NCI-H748 (cell line): Measurements from ENCODE around the gene DAGLA.
A peak's percentile ranks its signal among the peaks of the same experiment; 100 is the strongest.

Experiments
- DNase-seq: peaks from one replicate; lab custom pipeline; 2025; ENCODE audit not compliant: unreplicated experiment; lab: John Stamatoyannopoulos, UW

DAGLA gene

GRCh38 chr11:61709572-61709971, 29.4 kb downstream of the DAGLA start:
- no peak for DNase-seq

- DNase-seq, result no peak
Measured at GRCh38 chr11:61710019-61710418, 29.8 kb downstream of the DAGLA start.

- DNase-seq, result no peak
Measured at GRCh38 chr11:61711037-61711436, 30.8 kb downstream of the DAGLA start.

GRCh38 chr11:61711498-61711897, 31.3 kb downstream of the DAGLA start:
- peak; percentile 14 for DNase-seq

GRCh38 chr11:61712314-61712713, 32.1 kb downstream of the DAGLA start:
- no peak for DNase-seq

GRCh38 chr11:61712846-61713245, 32.7 kb downstream of the DAGLA start:
- no peak for DNase-seq

GRCh38 chr11:61713464-61713863, 33.3 kb downstream of the DAGLA start:
- no peak for DNase-seq

GRCh38 chr11:61713906-61714305, 33.7 kb downstream of the DAGLA start:
- DNase-seq, result no peak

- DNase-seq, result no peak
Measured at GRCh38 chr11:61714316-61714715, 34.1 kb downstream of the DAGLA start.

GRCh38 chr11:61714916-61715315, 34.7 kb downstream of the DAGLA start:
- DNase-seq, result no peak

- no peak for DNase-seq
Measured at GRCh38 chr11:61715867-61716266, 35.7 kb downstream of the DAGLA start.

GRCh38 chr11:61716478-61717285, 36.5 kb downstream of the DAGLA start:
- no peak for DNase-seq

GRCh38 chr11:61717286-61718033, 37.3 kb downstream of the DAGLA start:
- no peak for DNase-seq

- DNase-seq, result no peak
Measured at GRCh38 chr11:61718046-61718531, 37.9 kb downstream of the DAGLA start.

- no peak for DNase-seq
Measured at GRCh38 chr11:61718621-61719302, 38.6 kb downstream of the DAGLA start.

- no peak for DNase-seq
Measured at GRCh38 chr11:61719978-61720377, 39.8 kb downstream of the DAGLA start.

GRCh38 chr11:61720597-61720996, 40.4 kb downstream of the DAGLA start:
- DNase-seq, result no peak

GRCh38 chr11:61724437-61724836, 44.2 kb downstream of the DAGLA start:
- no peak for DNase-seq

GRCh38 chr11:61725781-61726231, 45.6 kb downstream of the DAGLA start:
- no peak for DNase-seq

- no peak for DNase-seq
Measured at GRCh38 chr11:61726775-61727174, 46.6 kb downstream of the DAGLA start.

GRCh38 chr11:61727401-61727811, 47.2 kb downstream of the DAGLA start:
- no peak for DNase-seq
